ENCODE results near the gene FCAR. TPM values are rescaled to one million over a fixed set of nuclear protein-coding genes. Genes with fewer than 3 reads are reported as not detected.

The FCAR gene
- total RNA-seq, 6 experiments from 2014 or later: not detected

GRCh38 chr19:54881884-54882283 lies 7.8 kb downstream of the FCAR start:
- Mint-ChIP-seq H3K4me1 (ENCODE audit: low read depth) (no peaks in the 10 kb centered on the region), H3K9me3 (peaks cover 51% of the 10 kb centered on the region), H3K27ac (no peak overlapping the region), H3K4me3 (no peak overlapping the region), H3K36me3 (ENCODE audit: low read depth) (peaks cover 5% of the 10 kb centered on the region; the same call in 1 of the 2 replicates), H3K27me3 (ENCODE audit: insufficient read depth) (peaks cover 2% of the 10 kb centered on the region; the same call in 1 of the 2 replicates)
- no peak for DNase-seq
- TF ChIP-seq, protein P1, sequence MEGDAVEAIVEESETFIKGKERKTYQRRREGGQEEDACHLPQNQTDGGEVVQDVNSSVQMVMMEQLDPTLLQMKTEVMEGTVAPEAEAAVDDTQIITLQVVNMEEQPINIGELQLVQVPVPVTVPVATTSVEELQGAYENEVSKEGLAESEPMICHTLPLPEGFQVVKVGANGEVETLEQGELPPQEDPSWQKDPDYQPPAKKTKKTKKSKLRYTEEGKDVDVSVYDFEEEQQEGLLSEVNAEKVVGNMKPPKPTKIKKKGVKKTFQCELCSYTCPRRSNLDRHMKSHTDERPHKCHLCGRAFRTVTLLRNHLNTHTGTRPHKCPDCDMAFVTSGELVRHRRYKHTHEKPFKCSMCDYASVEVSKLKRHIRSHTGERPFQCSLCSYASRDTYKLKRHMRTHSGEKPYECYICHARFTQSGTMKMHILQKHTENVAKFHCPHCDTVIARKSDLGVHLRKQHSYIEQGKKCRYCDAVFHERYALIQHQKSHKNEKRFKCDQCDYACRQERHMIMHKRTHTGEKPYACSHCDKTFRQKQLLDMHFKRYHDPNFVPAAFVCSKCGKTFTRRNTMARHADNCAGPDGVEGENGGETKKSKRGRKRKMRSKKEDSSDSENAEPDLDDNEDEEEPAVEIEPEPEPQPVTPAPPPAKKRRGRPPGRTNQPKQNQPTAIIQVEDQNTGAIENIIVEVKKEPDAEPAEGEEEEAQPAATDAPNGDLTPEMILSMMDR (IDR thresholded peaks at IDR 0.05): no peak

GRCh38 chr19:54882758-54883157 lies 8.7 kb downstream of the FCAR start:
- DNase-seq: no peak
- peaks cover 2% of the 10 kb centered on the region; the same call in 1 of the 2 replicates for H3K27me3 Mint-ChIP-seq (ENCODE audit: insufficient read depth)

GRCh38 chr19:54883228-54883627 lies 9.2 kb downstream of the FCAR start:
- no peak for DNase-seq
- H3K36me3 Mint-ChIP-seq (ENCODE audit: low read depth): peaks cover 5% of the 10 kb centered on the region; the same call in 1 of the 2 replicates
- H3K4me1 Mint-ChIP-seq (ENCODE audit: low read depth): no peaks in the 10 kb centered on the region
- H3K27me3 Mint-ChIP-seq (ENCODE audit: insufficient read depth): peaks cover 2% of the 10 kb centered on the region; the same call in 1 of the 2 replicates
- H3K27ac Mint-ChIP-seq: no peak overlapping the region
- no peak overlapping the region; the same call in 1 of the 2 replicates for H3K4me3 Mint-ChIP-seq
- H3K9me3 Mint-ChIP-seq: peaks cover 44% of the 10 kb centered on the region
- TF ChIP-seq, protein P1 (IDR thresholded peaks at IDR 0.05): no peak

More at GRCh38 chr19:54882758-54883157, 8.7 kb downstream of the FCAR start:
- Mint-ChIP-seq H3K4me3 (peak overlapping the region; percentile 28; the same call in 1 of the 2 replicates), H3K9me3 (peaks cover 44% of the 10 kb centered on the region), H3K27ac (no peak overlapping the region), H3K4me1 (ENCODE audit: low read depth) (no peaks in the 10 kb centered on the region), H3K36me3 (ENCODE audit: low read depth) (peaks cover 5% of the 10 kb centered on the region; the same call in 1 of the 2 replicates)
- TF ChIP-seq, protein P1 (IDR thresholded peaks at IDR 0.05): peak; percentile 11; the same call in 1 of the 2 replicates

GRCh38 chr19:54888239-54888638 lies 14.2 kb downstream of the FCAR start:
- H3K27ac Mint-ChIP-seq: no peak overlapping the region
- TF ChIP-seq, protein P1 (IDR thresholded peaks at IDR 0.05): no peak
- peaks cover 33% of the 10 kb centered on the region for H3K9me3 Mint-ChIP-seq
- H3K4me3 Mint-ChIP-seq: no peak overlapping the region
- H3K4me1 Mint-ChIP-seq (ENCODE audit: low read depth): no peaks in the 10 kb centered on the region
- no peak for DNase-seq
- H3K27me3 Mint-ChIP-seq (ENCODE audit: insufficient read depth): no peaks in the 10 kb centered on the region; the same call in 1 of the 2 replicates
- no peaks in the 10 kb centered on the region; the same call in none of the 2 replicates for H3K36me3 Mint-ChIP-seq (ENCODE audit: low read depth)

GRCh38 chr19:54889566-54889965 lies 15.5 kb downstream of the FCAR start:
- no peaks in the 10 kb centered on the region; the same call in none of the 2 replicates for H3K36me3 Mint-ChIP-seq (ENCODE audit: low read depth)

More at GRCh38 chr19:54889566-54889965, 15.5 kb downstream of the FCAR start:
- H3K27me3 Mint-ChIP-seq (ENCODE audit: insufficient read depth): no peaks in the 10 kb centered on the region; the same call in 1 of the 2 replicates
- TF ChIP-seq, protein P1 (IDR thresholded peaks at IDR 0.05): no peak
- peaks cover 36% of the 10 kb centered on the region for H3K9me3 Mint-ChIP-seq
- H3K4me1 Mint-ChIP-seq (ENCODE audit: low read depth): no peaks in the 10 kb centered on the region
- no peak overlapping the region for H3K27ac Mint-ChIP-seq
- no peak overlapping the region for H3K4me3 Mint-ChIP-seq
- DNase-seq: no peak

All from HFFc6 (cell line).